LNCAP (cell line): ENCODE measurements around the gene PIH1D1.

ENCODE experiments used
- CTCF ChIP-seq: fragments of 450-650 bp; IDR thresholded peaks from 2 replicates; pipeline ENCODE4 v1.5.1; 2017; ENCODE audit warnings: mild to moderate bottlenecking

The PIH1D1 gene

GRCh38 chr19:49451430-49452181 lies at the start of gene PIH1D1:
TSS of gene PIH1D1 (minus strand) at chr19:49451814. CDS start at chr19:49451574, 240 bp downstream.
- TF ChIP-seq CTCF: no peak

GRCh38 chr19:49499030-49499670 lies 47.5 kb upstream of the PIH1D1 start:
- no peak for TF ChIP-seq CTCF

- TF ChIP-seq CTCF: no peak
Measured at GRCh38 chr19:49498475-49498874, 46.9 kb upstream of the PIH1D1 start.

- TF ChIP-seq CTCF: no peak
Measured at GRCh38 chr19:49497789-49498103, 46.1 kb upstream of the PIH1D1 start.

GRCh38 chr19:49497047-49497788 lies 45.6 kb upstream of the PIH1D1 start:
- TF ChIP-seq CTCF: no peak

- no peak for TF ChIP-seq CTCF
Measured at GRCh38 chr19:49496574-49497008, 45.0 kb upstream of the PIH1D1 start.

GRCh38 chr19:49492573-49493405 lies 41.2 kb upstream of the PIH1D1 start:
- no peak for TF ChIP-seq CTCF
